Measurements from ENCODE around the gene CUL9.

GRCh38 chr6:43217351-43217750 is 35.4 kb downstream of the CUL9 start:
- no peak for TF ChIP-seq CTCF (conservative IDR thresholded peaks at IDR 0.05; ENCODE audit: low read depth in 2 of 2)
- TF ChIP-seq POLR2AphosphoS5 (IDR thresholded peaks at IDR 0.05; ENCODE audit: low read depth): no peak
- TF ChIP-seq EZH2 (IDR thresholded peaks at IDR 0.05; ENCODE audit: low read depth, unreplicated experiment): no peak
- TF ChIP-seq EZH2phosphoT487 (IDR thresholded peaks at IDR 0.05; ENCODE audit: unreplicated experiment): no peak
- no peak for TF ChIP-seq CREB1 (CRISPR knock-in tag; IDR thresholded peaks at IDR 0.05; ENCODE audit: low read depth)
- TF ChIP-seq REST (IDR thresholded peaks at IDR 0.05; ENCODE audit: unreplicated experiment): no peak
- TF ChIP-seq ZNF462 (CRISPR knock-in tag; IDR thresholded peaks at IDR 0.05): no peak
- no peak for TF ChIP-seq JUNB (IDR thresholded peaks at IDR 0.05; ENCODE audit: unreplicated experiment)
- no peak for TF ChIP-seq ETS1 (IDR thresholded peaks at IDR 0.05)
- no peak for TF ChIP-seq STAT1 (IDR thresholded peaks at IDR 0.05; ENCODE audit: unreplicated experiment)
- no peak for TF ChIP-seq ZNF114 (CRISPR knock-in tag; IDR thresholded peaks at IDR 0.05)
